Measurements from ENCODE around the gene FAM118B.
A peak's percentile ranks its signal among the peaks of the same experiment; 100 is the strongest.

The FAM118B gene

DNA sequence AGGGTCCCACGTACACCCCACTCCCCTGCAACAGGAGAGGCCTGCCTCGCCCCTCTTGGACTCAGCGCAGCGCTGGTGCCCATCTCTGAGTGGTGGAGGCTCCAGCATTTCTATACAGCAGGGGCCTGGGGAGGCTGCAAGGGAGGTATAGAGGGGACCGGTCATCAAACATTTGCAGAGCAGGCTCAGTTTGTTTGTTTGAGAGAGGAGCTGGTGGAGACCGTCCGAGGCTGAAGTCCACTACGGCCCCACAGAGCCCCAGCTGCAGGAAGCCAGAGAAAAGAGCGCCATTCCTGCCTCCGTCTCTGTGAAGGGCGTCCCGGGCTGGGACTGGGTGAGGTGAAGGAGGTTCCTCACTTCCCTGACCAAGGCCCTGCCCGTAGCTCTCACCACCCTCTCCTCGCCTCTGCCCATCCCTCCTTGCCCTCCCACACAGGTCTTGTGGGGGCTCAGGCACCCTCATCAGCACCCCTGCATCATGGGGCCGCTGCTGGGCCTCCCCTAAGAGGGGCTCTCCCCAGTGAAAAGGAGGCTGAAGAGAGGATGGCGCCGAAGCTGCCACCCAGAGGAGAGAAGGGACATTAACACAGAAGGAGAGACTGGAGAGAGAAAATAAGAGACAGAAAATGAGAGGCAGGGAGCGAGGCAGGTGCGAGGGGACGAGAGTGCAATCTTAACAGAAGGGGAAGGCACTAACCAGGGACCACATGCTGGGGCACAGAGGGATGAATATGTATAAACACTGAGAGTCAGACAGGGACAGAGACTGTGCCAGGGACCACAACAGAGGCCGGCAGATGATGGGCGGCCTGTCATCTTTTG lies 24.7 kb upstream of the FAM118B start:
- no peak for DNase-seq

DNA sequence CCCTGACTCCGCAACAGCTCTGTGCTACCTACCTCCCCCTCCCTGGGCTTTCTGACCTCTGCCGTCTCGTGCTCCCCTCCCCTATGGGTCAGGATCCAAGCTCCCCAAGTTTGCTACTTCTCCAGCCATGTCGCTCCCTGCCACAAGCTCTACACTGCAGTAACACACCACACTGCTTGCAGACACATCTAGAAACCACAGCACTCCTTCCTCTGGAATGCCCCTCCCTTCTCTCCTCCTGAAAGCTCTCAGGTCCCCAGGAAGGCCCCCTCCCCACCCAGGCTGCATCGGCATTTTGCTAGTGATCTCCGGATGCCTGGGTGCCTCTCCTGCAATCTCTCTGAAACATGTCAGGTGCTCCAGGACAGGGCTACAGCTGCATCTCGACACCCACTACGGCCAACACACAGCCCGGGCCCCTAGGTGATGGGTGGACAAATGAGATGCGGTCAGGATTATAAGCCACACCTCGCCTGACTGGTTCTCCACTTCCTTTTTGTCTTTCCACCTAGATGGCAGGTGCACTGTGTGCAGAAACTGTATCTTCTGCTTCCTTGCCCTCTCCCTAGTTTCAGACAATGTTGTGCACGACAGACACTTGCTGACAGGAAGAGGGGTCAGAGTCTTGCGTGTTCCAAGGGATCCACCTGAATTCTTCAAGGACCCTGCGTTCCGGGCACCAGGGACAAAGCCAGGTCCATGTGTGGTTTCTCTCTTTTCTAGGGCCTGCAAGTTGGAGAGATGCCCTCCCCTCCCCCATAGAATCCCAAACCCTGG lies 23.1 kb upstream of the FAM118B start:
- DNase-seq: no peak

DNA sequence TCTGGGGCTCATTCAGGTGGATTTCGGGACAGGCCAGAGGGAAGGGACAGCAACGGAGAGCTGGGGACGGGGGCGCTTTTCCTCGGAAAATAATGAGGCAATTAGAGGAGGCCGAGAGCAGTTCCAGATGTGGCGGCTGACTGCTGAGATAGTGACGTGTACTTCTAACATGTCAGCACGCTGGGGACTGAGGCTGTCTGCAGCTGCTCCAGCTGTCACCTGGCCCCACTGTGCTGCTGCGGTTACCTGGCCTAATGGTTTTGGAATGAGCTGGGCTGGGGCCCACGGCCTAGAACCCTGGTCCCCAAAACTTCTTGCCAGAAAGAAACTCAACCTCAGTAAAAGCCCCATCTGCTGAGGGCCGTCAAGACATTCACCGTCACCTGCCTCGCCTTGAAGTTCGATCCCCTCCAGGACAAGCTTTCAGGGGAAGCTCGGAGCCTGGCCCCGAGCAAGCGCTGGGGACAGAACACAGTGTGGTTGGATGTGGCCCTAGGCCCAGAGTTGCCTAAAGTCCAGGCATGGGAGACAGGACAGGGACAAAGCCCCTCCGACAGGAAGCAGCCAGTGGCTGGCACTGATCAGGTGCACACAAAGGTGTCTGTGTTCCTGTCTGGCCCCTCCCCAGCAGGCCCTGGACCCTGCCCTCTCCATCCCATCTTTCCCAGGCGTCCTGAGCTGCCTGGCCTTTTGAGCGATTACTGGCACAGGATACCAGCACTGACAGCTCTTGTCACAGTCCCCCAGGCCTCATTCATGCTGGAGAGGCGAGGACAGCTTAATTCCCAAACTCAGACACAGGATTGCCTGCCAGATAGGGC lies 22.3 kb upstream of the FAM118B start:
- no peak for DNase-seq

DNA sequence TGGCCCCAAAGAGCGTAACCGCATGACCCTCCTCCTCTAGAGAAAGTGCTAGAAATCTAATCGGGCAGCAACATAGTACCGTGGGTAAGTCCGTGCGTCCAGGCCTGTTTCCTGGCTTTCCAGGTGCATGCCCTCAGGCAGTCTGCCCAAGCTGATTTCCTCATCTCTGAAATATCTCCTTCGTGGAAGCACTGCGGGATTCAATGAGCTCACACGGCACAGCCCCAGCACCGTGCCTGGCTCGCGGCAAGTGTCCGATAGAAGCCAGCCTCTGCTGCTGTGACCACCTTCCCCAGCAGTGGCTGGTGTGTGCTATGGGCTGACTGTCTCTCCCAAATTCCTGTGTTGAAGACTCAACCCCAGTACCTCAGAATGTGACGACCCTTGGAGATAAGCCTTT lies 20.8 kb upstream of the FAM118B start:
- DNase-seq: no peak

DNA sequence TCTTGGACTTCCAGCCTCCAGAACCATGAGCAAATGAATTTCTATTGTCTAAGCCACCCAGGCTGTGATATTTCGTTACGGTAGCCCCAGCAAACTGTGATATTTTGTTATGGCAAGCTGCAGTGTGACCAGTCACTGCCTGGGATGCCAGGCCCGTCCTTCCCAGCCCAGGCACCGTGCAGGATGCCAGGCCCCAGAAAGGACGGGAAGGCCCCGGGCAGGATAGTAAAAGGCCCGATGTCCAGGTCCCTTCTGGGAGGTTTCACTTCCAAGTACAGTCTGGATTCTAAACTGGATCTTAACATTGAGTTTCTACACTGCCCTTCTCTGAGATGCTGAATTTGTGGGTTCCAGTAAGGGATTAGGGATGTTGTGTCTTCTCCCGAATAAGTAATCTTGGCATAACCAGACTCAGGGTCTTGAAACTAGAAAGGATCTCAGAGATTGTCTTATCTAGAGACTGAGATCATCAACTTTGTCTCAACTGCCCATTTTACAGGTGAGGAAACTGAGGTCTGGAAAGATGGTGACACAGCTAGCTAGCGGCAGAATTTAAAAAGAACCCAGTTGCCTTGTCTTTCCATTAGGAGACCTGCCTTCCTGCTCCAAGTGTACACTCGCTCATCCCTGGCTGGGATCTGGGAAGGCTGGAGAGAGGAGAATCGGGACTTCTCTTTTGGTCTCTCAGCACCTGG lies 20.1 kb upstream of the FAM118B start:
- no peak for DNase-seq

DNA sequence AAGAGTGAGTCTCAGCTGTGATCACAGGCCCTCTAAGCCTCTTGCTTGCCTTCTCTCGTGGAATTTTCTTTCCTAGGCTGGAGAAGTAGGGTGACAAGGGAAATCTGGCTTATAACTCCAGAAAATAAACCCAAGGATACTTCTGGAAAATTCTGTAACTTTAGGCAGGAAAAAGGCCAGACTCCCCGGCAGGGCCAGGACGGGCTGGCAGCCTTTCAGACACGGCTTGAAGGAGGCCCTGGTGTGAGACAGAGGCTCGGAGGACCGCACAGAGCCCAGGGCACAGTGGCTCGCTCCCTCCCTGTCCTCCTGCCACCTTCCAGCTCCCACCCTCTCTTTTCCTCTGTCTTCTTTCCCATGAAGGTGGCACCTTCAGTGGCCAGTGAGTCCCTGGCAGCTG lies 19.2 kb upstream of the FAM118B start:
- no peak for DNase-seq

DNA sequence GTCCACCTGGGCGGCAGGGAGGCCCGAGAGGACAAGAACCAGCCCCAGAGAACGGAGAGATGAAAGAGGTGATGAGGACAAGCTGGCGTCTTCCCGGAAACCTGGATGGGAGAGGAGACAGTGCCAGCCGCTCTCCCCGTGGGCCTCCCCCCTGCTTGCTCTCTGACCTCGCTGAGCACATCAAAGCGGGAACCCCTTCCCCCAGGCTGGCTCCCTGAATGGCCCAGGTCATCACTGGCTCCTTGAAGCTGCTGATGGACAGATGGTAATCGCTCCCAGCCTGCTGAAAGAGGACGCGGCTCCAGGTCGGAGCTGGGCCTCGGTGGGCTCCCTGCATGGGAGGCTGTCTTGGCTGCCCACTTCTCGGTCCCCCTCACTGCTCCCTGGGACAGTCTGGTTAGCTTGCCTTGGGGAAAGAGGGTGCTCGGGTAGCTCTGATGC lies 18.5 kb upstream of the FAM118B start:
- DNase-seq: no peak

DNA sequence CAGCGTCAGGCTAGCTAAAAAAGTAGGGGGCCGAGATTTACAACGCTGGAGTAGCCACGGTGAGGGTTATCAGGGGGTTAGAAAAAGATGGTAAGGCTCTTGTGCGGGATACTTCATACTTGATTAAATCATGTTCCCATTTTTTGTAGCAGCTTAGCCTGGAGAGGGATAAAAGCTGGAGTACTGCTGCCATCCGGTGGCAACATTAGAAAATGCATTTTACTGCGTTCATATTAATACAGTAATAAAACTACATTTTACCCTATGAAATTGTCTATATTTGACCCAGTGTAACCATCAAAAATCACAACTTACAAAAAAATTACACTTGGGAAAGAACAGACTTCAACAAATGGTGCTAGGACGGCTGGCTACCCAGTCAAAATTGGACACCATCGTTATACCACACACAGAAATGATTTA lies 17.4 kb upstream of the FAM118B start:
- peak; percentile 6 for DNase-seq

DNA sequence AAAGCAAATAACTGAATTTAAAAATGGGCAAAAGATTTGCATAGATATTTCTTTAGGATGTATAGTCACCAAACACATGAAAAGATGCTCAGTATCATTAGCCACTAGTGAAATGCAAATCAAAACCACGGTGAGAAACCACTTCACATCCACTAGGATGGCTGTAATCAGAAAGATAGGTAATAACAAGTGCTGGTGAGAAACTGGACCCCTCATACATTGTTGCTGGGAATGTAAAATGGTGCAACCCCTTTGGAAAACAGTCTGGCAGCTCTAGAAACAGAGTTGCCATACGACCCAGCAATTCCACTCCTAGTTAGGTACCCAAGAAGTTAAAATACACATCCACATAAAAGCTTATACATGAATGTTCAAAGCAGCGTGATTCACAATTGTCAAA lies 16.5 kb upstream of the FAM118B start:
- no peak for DNase-seq

DNA sequence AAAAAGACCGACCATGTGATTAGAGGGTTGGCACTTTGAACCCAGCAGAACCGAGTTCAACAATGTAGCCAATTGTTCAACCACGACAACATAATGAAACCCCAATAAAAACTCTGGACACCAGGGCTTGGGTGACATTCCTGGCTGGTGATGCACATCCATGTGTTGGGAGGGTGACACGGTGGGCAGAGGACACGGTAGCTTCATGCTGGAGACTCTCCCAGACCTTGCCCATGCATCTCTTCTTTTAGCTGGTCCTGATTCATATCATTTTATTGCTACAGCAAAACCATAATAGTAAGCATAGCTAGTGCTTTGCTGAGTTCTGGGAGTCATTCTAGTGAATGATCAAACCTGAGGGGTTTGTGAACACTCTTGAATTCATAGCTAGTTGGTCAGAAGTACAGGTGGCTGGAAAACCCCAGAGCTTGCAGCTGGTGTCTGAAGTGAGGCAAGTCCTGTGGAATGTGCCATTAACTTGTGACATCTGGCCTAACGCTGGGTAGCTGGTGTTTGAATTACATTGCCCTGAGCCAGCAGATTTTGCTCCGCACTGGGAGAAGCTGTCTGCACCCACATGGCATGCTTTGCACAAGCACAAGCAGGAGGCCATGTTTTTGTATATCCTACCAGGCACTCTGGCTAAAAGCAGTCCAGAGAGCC lies 14.2 kb upstream of the FAM118B start:
- peak; percentile 13 for DNase-seq

DNA sequence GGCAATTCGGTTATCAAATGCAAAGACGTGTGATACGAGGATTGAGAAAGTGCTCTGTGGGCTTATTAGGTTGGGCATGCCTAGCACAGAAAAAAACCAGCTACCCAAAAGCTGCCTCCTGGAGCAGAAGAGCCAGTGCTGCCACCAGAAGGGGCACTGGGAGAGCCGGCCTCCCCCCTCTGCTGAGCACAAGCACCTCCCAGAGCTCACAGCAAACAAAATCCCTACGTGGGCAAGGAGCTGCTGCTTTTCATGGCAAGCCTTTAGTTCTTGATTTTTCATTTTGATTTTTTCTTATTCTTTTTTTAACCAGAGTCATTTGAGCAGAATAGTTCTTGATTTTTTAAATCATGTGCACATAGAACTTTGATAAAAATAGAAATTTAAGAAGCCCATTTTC lies 12.9 kb upstream of the FAM118B start:
- DNase-seq: no peak

DNA sequence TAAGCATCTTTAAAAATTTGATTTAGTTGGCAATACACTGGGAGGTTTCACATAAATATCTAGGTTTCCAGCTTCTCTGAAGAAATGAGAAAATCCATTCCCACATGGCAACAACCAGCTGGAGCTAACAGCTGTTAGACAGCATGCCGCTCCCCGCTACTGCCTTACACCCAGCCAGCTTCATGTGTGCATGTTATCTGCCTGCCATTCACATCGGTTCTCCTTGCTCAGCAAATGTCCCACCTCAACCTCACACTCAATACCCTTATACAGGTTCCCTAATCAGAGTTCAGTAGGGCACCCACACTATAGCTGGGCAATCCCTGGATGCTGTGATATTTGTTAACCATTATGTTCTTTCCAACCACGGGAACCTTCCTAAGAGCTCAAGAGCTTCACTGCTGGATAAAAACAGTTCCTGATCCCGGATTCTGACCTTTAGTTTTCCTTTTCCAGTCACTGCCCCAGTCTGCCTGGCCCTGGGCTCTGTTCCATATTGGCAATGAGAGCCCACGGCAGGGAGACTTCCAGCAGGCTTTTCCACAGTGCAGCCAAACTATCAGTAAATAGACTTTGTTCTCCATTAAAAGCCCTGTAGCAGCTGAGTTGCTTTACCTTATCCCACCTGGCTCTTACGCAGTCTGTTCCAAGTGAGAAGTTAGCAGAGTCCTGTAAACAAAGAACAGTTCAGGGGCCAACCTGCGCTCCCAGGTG lies 8.8 kb upstream of the FAM118B start:
- no peak for DNase-seq

DNA sequence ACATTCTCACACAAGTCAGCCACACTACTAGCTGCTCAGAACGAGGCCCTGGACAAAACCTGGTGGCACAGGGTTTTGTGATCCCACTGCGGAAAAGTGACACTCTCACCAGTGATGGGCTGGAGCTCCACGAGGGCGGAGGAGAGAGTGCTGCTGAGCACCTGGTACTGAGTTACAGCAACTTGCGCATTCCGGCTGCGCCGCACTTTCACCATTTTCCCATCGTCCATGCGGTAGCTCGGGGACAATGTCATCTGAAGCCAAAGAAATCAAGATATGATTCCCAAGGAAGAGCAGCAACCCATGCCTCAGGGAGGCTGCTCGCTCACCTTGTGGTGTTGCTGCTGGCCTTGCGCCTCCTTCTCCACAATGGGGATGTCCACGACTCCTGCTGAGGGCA lies 6.2 kb upstream of the FAM118B start:
- no peak for DNase-seq

DNA sequence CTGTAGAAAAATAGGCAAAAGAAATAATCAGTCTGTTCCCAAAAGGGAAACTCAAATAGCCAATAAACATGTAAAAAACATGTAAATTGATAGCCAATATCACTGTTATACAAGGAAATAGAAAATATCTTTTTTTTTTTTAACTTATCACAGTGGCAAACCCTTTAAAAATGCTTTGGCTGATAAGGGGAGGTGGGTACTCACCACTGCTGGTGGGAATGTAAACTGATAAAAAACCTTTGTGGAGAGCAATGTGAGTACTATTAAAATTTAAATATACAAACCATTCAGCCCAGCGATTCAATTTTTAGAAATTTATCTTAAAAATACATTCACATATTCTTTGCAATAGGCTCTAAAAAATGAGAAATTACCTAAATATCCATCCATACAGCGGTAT lies 3.7 kb upstream of the FAM118B start:
- no peak for DNase-seq

DNA sequence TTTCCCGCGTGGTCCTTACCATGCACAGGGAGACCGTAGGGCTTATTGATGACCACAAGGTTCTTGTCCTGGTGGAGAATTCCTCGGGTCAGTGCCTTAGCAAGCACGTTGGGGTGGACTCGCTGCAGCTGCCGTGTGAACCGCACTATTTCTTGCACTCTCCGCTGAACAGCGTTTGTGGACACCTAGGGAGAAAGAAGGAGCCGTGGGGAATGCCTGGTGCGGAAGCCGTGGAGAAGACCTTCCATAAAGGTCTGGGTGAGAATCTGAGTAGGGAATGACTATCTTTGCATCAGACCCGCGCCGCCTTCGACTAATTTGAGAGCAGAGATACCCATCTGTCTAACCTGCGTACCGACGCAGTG lies 729 bp upstream of the FAM118B start:
- DNase-seq: no peak

DNA sequence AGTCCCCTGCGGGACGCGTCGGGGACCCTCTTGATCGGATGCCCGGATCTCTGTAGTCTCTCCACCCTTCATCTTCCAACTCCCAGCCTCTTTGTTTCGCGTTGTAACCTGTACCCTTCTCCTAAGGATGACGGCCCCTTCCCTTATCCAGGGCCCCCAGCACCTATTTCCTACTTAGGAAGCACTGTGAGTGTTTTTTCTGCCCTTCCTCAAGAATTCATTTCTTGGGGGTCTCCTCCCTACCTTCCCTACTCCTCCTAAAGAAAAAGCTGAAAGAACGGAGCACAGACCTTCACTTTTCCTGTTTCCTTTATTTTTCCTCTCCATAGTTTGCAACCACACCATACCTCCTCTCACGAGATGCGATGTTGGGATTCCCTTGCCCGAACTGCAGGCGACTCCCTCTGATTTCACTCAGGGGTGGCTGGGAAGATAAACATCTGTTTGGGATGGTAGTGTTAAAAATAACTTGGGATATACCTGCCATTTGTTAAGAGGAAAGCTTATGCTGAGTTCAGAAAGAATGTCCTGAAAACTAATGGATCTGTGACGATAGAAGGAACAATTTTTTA lies 593 bp downstream of the FAM118B start:
- no peak for DNase-seq

DNA sequence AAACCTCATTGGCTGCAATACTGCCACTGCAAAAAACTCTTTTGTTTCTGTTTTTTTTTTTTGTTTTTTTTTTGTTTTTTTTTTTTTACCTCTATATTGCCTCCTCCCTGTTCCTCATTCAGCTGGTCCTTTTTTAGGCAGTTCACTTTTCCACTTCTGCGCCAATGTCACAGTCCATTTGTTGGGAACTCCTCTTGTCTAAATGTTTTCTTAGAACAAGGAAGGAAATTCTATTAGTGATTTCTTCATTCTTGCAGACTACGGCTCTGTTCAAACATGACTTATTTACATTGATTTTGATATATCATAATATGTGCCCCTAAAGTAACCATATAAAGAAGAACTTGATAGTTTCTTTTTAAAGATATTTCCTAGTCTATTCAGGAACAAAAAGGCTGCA lies 2.9 kb downstream of the FAM118B start:
- no peak for DNase-seq

DNA sequence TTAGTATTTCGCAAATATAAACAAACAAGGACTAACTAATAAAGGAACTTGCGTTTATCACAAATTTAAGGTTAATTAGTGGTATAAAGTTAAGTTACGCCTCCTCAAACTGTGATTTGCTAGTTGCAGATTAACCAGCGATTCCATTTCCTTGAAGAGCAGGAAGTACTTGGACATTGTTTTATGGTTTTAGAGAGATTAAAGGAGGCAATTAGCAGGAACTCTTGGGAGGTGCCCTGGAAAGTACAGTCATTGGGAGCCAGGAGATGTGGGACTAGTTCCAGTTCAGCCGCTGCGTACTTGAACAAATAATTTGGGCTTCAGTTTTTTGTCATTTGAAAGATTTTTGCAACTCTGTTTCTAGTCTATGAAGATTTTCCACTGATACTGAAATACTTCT lies 3.3 kb downstream of the FAM118B start:
- DNase-seq: no peak

DNA sequence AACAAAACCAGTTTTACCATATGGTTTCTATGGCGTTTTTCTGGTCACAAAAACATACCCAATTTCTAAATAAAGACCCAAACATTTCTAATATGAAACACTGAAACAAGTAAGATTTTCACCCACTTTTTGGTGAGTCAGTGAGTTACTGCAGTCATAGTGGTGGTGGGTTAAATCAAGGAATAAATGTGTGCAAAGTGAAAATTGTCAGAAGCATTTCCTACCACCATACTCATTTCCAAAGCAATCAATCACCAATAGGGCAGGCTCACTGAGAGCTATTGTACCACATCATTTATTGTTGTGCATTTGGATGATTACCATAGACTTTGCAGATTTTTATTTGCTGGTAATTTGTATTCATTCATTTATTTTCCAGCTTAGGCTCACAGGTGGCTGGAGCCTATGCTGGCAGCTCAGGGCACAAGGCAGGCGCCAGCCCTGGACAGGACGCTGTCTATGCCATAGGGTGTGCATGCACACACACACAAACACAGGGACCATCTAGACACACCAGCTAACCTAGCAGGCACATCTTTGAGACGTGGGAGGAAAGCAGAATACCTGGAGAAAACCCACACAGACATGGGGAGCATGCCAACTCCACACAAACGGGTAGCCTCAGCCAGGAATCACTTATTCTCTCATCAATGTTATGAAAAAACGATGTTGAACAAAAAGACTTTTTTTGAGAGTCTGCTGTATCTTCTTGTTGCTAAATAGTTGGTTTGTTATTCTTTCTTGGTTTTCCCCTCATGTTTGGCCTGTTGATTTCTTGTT lies 5.1 kb downstream of the FAM118B start:
- DNase-seq: no peak

DNA sequence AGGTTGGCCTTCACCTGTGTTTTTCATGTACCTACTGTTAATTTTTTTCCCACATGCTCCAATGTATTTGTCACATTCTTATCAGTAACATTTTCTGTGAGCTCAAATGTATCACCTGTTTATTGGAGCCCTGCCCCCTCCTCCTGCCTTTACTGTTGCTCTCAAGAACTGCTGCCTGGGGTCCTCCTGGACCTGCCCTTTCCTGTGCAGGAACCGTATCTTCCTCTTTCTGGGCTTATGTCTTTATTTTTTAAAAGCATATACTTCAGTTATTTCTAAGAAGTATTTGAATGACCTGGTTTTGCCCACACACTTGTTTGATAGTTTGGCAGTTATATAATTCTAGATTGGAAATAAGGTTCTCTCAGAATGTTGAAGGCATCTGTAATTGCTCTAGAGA lies 5.9 kb downstream of the FAM118B start:
- no peak for DNase-seq

DNA sequence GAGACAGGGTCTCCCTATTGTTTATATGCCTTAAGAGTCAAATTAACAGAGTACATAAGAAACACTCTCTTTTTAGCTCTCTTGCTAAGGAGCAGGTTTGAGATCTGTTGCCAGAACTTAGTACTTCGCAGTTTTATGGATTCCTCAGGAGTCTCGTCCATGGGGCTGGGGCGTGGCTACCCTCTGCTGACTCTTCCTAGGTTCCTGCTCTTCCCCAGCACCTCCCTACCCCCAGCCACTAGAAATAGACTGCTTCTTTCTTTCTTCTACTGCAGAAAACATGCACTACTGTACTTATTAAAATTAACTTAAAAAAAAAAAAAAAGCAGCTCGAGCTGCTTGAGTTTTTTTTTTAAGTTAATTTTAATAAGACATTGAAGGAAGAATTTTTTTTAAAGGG lies 8.0 kb downstream of the FAM118B start:
- DNase-seq: no peak

All from DMS 273 treated with DMSO at 0.1 percent for 48 hours (cell line).